Subcutaneous abdominal adipose tissue (tissue), 5 donors: ENCODE results near the gene RNF224.

Source experiments
- H3K27ac ChIP-seq: one replicate; pipeline ENCODE4 v1.7.0; 2013; ENCODE audit warnings: low read depth, mild to moderate bottlenecking, inconsistent platforms, low read length, moderate library complexity
- H3K27me3 ChIP-seq, 5 donors: one replicate each; pipeline ENCODE4 v1.7.0; 2013; ENCODE audit warnings: low read length in 5 of 5, inconsistent platforms in 1 of 5; ENCODE audit not compliant: control insufficient read depth in 5 of 5, insufficient read depth in 4 of 5
- H3K36me3 ChIP-seq, 5 donors: one replicate each; pipeline ENCODE4 v1.7.0; 2013; ENCODE audit warnings: low read length in 5 of 5; ENCODE audit not compliant: control insufficient read depth in 5 of 5, insufficient read depth in 5 of 5
- H3K4me1 ChIP-seq, 5 donors: one replicate each; pipeline ENCODE4 v1.7.0; 2013; ENCODE audit warnings: low read length in 5 of 5, mild to moderate bottlenecking in 3 of 5, moderate library complexity in 1 of 5; ENCODE audit not compliant: control insufficient read depth in 5 of 5, insufficient read depth in 5 of 5
- H3K4me3 ChIP-seq, 5 donors: one replicate each; pipeline ENCODE4 v1.7.0; 2013; ENCODE audit warnings: low read length in 5 of 5, low read depth in 1 of 5
- H3K9ac ChIP-seq, 5 donors: one replicate each; pipeline ENCODE4 v1.7.0; 2013; ENCODE audit warnings: low read length in 5 of 5, mild to moderate bottlenecking in 4 of 5, moderate library complexity in 3 of 5
- H3K9me3 ChIP-seq, 5 donors: one replicate each; pipeline ENCODE4 v1.7.0; 2013; ENCODE audit warnings: low read length in 5 of 5; ENCODE audit not compliant: control insufficient read depth in 5 of 5
- donor health status: healthy.
- donor health status: healthy.
- donor health status: healthy.
- donor health status: healthy.
- donor health status: healthy.

Gene RNF224

GRCh38 chr9:137232510-137232909 is 5.2 kb downstream of the RNF224 start:
- H3K27me3 ChIP-seq: peaks cover 51 to 69% (median 63%) of the 10 kb centered on the region in 5 donors

GRCh38 chr9:137233143-137233980 is 6.1 kb downstream of the RNF224 start:
- Histone ChIP-seq H3K4me3 (no peak overlapping the region), H3K9me3 (no peaks in the 10 kb centered on the region), H3K27ac (no peak overlapping the region), H3K4me1 (peaks cover 0 to 19% (median 12%) of the 10 kb centered on the region in 5 donors), H3K27me3 (peaks cover 51 to 65% (median 60%) of the 10 kb centered on the region in 5 donors), H3K36me3 (no peaks in the 10 kb centered on the region), H3K9ac (no peak overlapping the region)

More at GRCh38 chr9:137232510-137232909, 5.2 kb downstream of the RNF224 start:
- no peak overlapping the region for H3K4me3 ChIP-seq
- H3K9ac ChIP-seq: no peak overlapping the region
- H3K36me3 ChIP-seq: no peaks in the 10 kb centered on the region
- no peaks in the 10 kb centered on the region for H3K9me3 ChIP-seq
- peaks cover 0 to 19% (median 12%) of the 10 kb centered on the region in 5 donors for H3K4me1 ChIP-seq
- no peak overlapping the region for H3K27ac ChIP-seq

- Histone ChIP-seq H3K4me3 (no peak overlapping the region), H3K9me3 (no peaks in the 10 kb centered on the region), H3K27me3 (peaks cover 45 to 56% (median 51%) of the 10 kb centered on the region in 5 donors), H3K27ac (no peak overlapping the region), H3K4me1 (peaks cover 0 to 25% (median 15%) of the 10 kb centered on the region in 5 donors), H3K9ac (no peak overlapping the region), H3K36me3 (no peaks in the 10 kb centered on the region)
These were observed 6.9 kb downstream of the RNF224 start for GRCh38 chr9:137234055-137234697.

GRCh38 chr9:137234758-137235423 is 7.6 kb downstream of the RNF224 start:
- Histone ChIP-seq H3K27ac (no peak overlapping the region), H3K9ac (no peak overlapping the region), H3K36me3 (no peaks in the 10 kb centered on the region), H3K4me1 (peaks cover 0 to 31% (median 21%) of the 10 kb centered on the region in 5 donors), H3K27me3 (peaks cover 39 to 49% (median 45%) of the 10 kb centered on the region in 5 donors), H3K9me3 (no peaks in the 10 kb centered on the region), H3K4me3 (no peak overlapping the region)

- H3K27me3 ChIP-seq: peaks cover 33 to 42% (median 38%) of the 10 kb centered on the region in 5 donors
- peak overlapping the region in 1 of 5 donors; percentile 46 for H3K4me3 ChIP-seq
- H3K4me1 ChIP-seq: peaks cover 0 to 37% (median 24%) of the 10 kb centered on the region in 5 donors
These were observed 8.3 kb downstream of the RNF224 start for GRCh38 chr9:137235424-137236237.

GRCh38 chr9:137236238-137236935 is 9.1 kb downstream of the RNF224 start:
- peaks cover 0 to 37% (median 24%) of the 10 kb centered on the region in 5 donors for H3K4me1 ChIP-seq
- H3K27ac ChIP-seq: no peak overlapping the region
- no peaks in the 10 kb centered on the region for H3K36me3 ChIP-seq
- H3K9me3 ChIP-seq: no peaks in the 10 kb centered on the region
- peaks cover 25 to 34% (median 31%) of the 10 kb centered on the region in 5 donors for H3K27me3 ChIP-seq
- H3K4me3 ChIP-seq: peak overlapping the region in 1 of 5 donors; percentile 46
- H3K9ac ChIP-seq: peak overlapping the region in 2 of 5 donors; percentile 38 to 41

More at GRCh38 chr9:137235424-137236237, 8.3 kb downstream of the RNF224 start:
- H3K9me3 ChIP-seq: no peaks in the 10 kb centered on the region
- H3K27ac ChIP-seq: no peak overlapping the region
- H3K9ac ChIP-seq: peak overlapping the region in 2 of 5 donors; percentile 38 to 41
- no peaks in the 10 kb centered on the region for H3K36me3 ChIP-seq

- peaks cover 20 to 28% (median 26%) of the 10 kb centered on the region in 5 donors for H3K27me3 ChIP-seq
- H3K27ac ChIP-seq: no peak overlapping the region
- no peak overlapping the region for H3K4me3 ChIP-seq
- peaks cover 1 to 42% (median 26%) of the 10 kb centered on the region in 5 donors for H3K4me1 ChIP-seq
- peaks cover 0 to 1% (median under 1%) of the 10 kb centered on the region in 5 donors for H3K36me3 ChIP-seq
- no peaks in the 10 kb centered on the region for H3K9me3 ChIP-seq
- H3K9ac ChIP-seq: no peak overlapping the region
These were observed 9.7 kb downstream of the RNF224 start for GRCh38 chr9:137236936-137237421.

GRCh38 chr9:137237759-137238726 is 10.7 kb downstream of the RNF224 start:
- Histone ChIP-seq H3K4me3 (no peak overlapping the region), H3K36me3 (peaks cover 0 to 12% (median 11%) of the 10 kb centered on the region in 5 donors), H3K27me3 (peaks cover 16 to 21% (median 19%) of the 10 kb centered on the region in 5 donors), H3K9ac (no peak overlapping the region), H3K4me1 (peaks cover 8 to 52% (median 36%) of the 10 kb centered on the region in 5 donors), H3K9me3 (no peaks in the 10 kb centered on the region), H3K27ac (no peak overlapping the region)
